SKM-1 treated with dmso at 0.1 percent for 144 hours (cell line): ENCODE measurements around the gene EPS8.
A peak's percentile ranks its signal among the peaks of the same experiment; 100 is the strongest.

Experiments
- DNase-seq: peaks from one replicate; lab custom pipeline; 2025; ENCODE audit not compliant: unreplicated experiment; lab: John Stamatoyannopoulos, UW

EPS8 gene

GRCh38 chr12:15800278-15800677 is 11.1 kb upstream of the EPS8 start:
- DNase-seq = no peak

- DNase-seq = no peak
Observed at GRCh38 chr12:15797818-15798217, 8.6 kb upstream of the EPS8 start.

- no peak for DNase-seq
Observed at GRCh38 chr12:15796493-15797141, 7.4 kb upstream of the EPS8 start.

GRCh38 chr12:15794836-15795235 is 5.6 kb upstream of the EPS8 start:
- DNase-seq = no peak

GRCh38 chr12:15794196-15794595 is 5.0 kb upstream of the EPS8 start:
- DNase-seq = no peak

- no peak for DNase-seq
Observed at GRCh38 chr12:15788233-15789219, 662 bp downstream of the EPS8 start.

GRCh38 chr12:15787778-15788177 is 1.4 kb downstream of the EPS8 start:
- DNase-seq = no peak

- no peak for DNase-seq
Observed at GRCh38 chr12:15786772-15787171, 2.4 kb downstream of the EPS8 start.

- DNase-seq = no peak
Observed at GRCh38 chr12:15783288-15783687, 5.9 kb downstream of the EPS8 start.

- DNase-seq = no peak
Observed at GRCh38 chr12:15782667-15783066, 6.5 kb downstream of the EPS8 start.

GRCh38 chr12:15779925-15780324 is 9.3 kb downstream of the EPS8 start:
- no peak for DNase-seq

GRCh38 chr12:15778126-15778525 is 11.1 kb downstream of the EPS8 start:
- no peak for DNase-seq

- no peak for DNase-seq
Observed at GRCh38 chr12:15777355-15778012, 11.7 kb downstream of the EPS8 start.

- no peak for DNase-seq
Observed at GRCh38 chr12:15776532-15776931, 12.7 kb downstream of the EPS8 start.

- no peak for DNase-seq
Observed at GRCh38 chr12:15774819-15775218, 14.4 kb downstream of the EPS8 start.

- peak; percentile 0 for DNase-seq
Observed at GRCh38 chr12:15772405-15773018, 16.7 kb downstream of the EPS8 start.

GRCh38 chr12:15770581-15770980 is 18.6 kb downstream of the EPS8 start:
- DNase-seq = no peak

GRCh38 chr12:15770021-15770420 is 19.2 kb downstream of the EPS8 start:
- DNase-seq = no peak

- DNase-seq = no peak
Observed at GRCh38 chr12:15769586-15769985, 19.6 kb downstream of the EPS8 start.

- DNase-seq = no peak
Observed at GRCh38 chr12:15767301-15767700, 21.9 kb downstream of the EPS8 start.

- no peak for DNase-seq
Observed at GRCh38 chr12:15763328-15763727, 25.9 kb downstream of the EPS8 start.
